Neuronal stem cell (in vitro differentiated cells): Measurements from ENCODE around the gene LRRIQ1.

Source experiments
- DNase-seq: peaks from one replicate; pipeline ENCODE4 v3.0.0-alpha.2; 2013; ENCODE audit warnings: low spot score
- H2AFZ ChIP-seq: one replicate; pipeline ENCODE4 v1.6.1; 2013; ENCODE audit warnings: mild to moderate bottlenecking, low read length, inconsistent platforms
- H2AK5ac ChIP-seq: 2 replicates; pipeline ENCODE4 v1.6.1; 2013; ENCODE audit warnings: low read depth, mild to moderate bottlenecking, inconsistent platforms, low read length, moderate library complexity, mixed read lengths
- H2BK120ac ChIP-seq: 2 replicates; pipeline ENCODE4 v1.6.1; 2013; ENCODE audit warnings: low read depth, mild to moderate bottlenecking, inconsistent platforms, low read length, moderate library complexity, mixed read lengths
- H2BK12ac ChIP-seq: one replicate; pipeline ENCODE4 v1.6.1; 2013; ENCODE audit warnings: low read length, inconsistent platforms
- H2BK15ac ChIP-seq: 2 replicates; pipeline ENCODE4 v1.6.1; 2013; ENCODE audit warnings: mild to moderate bottlenecking, low read length, inconsistent platforms, mixed read lengths
- H2BK5ac ChIP-seq: one replicate; pipeline ENCODE4 v1.6.1; 2013; ENCODE audit warnings: inconsistent platforms, mild to moderate bottlenecking, low read length, moderate library complexity
- H3K14ac ChIP-seq: one replicate; pipeline ENCODE4 v1.6.1; 2013; ENCODE audit warnings: low read length, inconsistent platforms
- H3K18ac ChIP-seq: 2 replicates; pipeline ENCODE4 v1.6.1; 2013; ENCODE audit warnings: low read length, inconsistent platforms
- H3K23ac ChIP-seq: 2 replicates; pipeline ENCODE4 v1.6.1; 2013; ENCODE audit warnings: low read depth, mild to moderate bottlenecking, mixed read lengths, low read length, inconsistent platforms; ENCODE audit not compliant: poor library complexity
- H3K27ac ChIP-seq: replicated peaks from 3 replicates; pipeline ENCODE4 v1.5.1; 2013; ENCODE audit warnings: low read length, inconsistent platforms
- H3K27me3 ChIP-seq, 3 experiments: 2 replicates each; pipeline ENCODE4 v1.6.1; 2013; ENCODE audit warnings: low read length in 3 of 3, mild to moderate bottlenecking in 2 of 3, inconsistent platforms in 1 of 3, low read depth in 1 of 3, mixed read lengths in 1 of 3, moderate library complexity in 1 of 3; ENCODE audit not compliant: control insufficient read depth in 3 of 3, insufficient read depth in 3 of 3
- H3K36me3 ChIP-seq, 2 donors: replicated peaks in 1 of 2; 2 replicates each; pipeline ENCODE4 v1.6.1; 2013; ENCODE audit warnings: low read length in 2 of 2; ENCODE audit not compliant: control insufficient read depth in 2 of 2, insufficient read depth in 2 of 2
- H3K4ac ChIP-seq: 2 replicates; pipeline ENCODE4 v1.6.1; 2013; ENCODE audit warnings: inconsistent platforms, mild to moderate bottlenecking, low read length, moderate library complexity
- H3K4me1 ChIP-seq, 2 donors: 1 replicate in 1 of 2; 2 replicates in 1 of 2; pipeline ENCODE4 v1.6.1; 2013; ENCODE audit warnings: low read length in 2 of 2, low read depth in 1 of 2; ENCODE audit not compliant: control insufficient read depth in 2 of 2, insufficient read depth in 1 of 2
- H3K4me2 ChIP-seq: one replicate; pipeline ENCODE4 v1.6.1; 2013; ENCODE audit warnings: mild to moderate bottlenecking, low read length, inconsistent platforms; ENCODE audit not compliant: insufficient read depth, poor library complexity, severe bottlenecking
- H3K4me3 ChIP-seq, 2 donors: 2 replicates each; pipeline ENCODE4 v1.5.1; 2013; ENCODE audit warnings: low read length in 2 of 2, mild to moderate bottlenecking in 2 of 2, inconsistent platforms in 1 of 2, moderate library complexity in 1 of 2
- H3K79me1 ChIP-seq: one replicate; pipeline ENCODE4 v1.6.1; 2013; ENCODE audit warnings: low read depth, mild to moderate bottlenecking, inconsistent platforms, low read length, moderate library complexity
- H3K9ac ChIP-seq: one replicate; pipeline ENCODE4 v1.6.1; 2013; ENCODE audit warnings: mild to moderate bottlenecking, low read depth, low read length, inconsistent platforms; ENCODE audit not compliant: poor library complexity
- H3K9me3 ChIP-seq, 2 donors: replicated peaks in 1 of 2; 2 replicates each; pipeline versions ENCODE3 to v1.6.1; 2013; ENCODE audit warnings: low read length in 2 of 2, mild to moderate bottlenecking in 2 of 2, inconsistent platforms in 1 of 2, low read depth in 1 of 2, mixed read lengths in 1 of 2, moderate library complexity in 1 of 2; ENCODE audit not compliant: control insufficient read depth in 2 of 2, insufficient read depth in 1 of 2
- H4K8ac ChIP-seq: one replicate; pipeline ENCODE4 v1.6.1; 2013; ENCODE audit warnings: low read depth, mild to moderate bottlenecking, inconsistent platforms, low read length, moderate library complexity
- H4K91ac ChIP-seq: one replicate; pipeline ENCODE4 v1.6.1; 2013; ENCODE audit warnings: low read length, low read depth, mild to moderate bottlenecking, inconsistent platforms; ENCODE audit not compliant: poor library complexity
- WGBS, 2 donors: extraction: QIAGEN DNeasy Blood & Tissue Kit; methylation state at CpG; one replicate each; pipeline ENCODE4 v1.1.7; 2013; ENCODE audit warnings: missing lambda C conversion rate in 2 of 2, mixed read lengths in 1 of 2; ENCODE audit not compliant: insufficient read length in 2 of 2, insufficient replicate concordance in 1 of 2; ENCODE audit errors: extremely low coverage in 2 of 2; 5-methylcytosine and 5-hydroxymethylcytosine counted together

Gene LRRIQ1

DNA sequence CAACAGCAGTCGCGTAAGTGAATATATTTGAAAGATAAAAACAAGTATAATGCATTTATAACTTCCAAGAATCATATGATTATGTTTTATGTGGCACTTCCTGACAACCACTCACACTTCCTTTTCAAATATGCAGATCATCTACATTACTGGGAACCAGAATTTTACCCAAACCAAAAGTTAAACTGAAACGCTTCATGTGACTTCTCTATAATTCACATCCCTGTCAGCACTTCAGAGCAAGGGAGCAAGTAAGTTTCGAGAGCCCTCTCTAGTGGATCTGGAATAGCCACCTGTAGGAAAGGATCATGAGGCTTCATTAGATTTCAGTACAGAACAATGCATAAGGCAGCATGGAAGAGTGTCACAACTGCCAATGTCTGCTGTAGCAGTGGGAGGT is 230.2 kb downstream of the LRRIQ1 start:
- no peak overlapping the region for H4K91ac ChIP-seq
- H3K27me3 ChIP-seq = no peaks in the 10 kb centered on the region
- no peak overlapping the region for H2BK120ac ChIP-seq
- H3K18ac ChIP-seq = no peak overlapping the region
- no peak overlapping the region for H3K4me3 ChIP-seq
- no peaks in the 10 kb centered on the region for H3K79me1 ChIP-seq
- H3K9me3 ChIP-seq = no peaks in the 10 kb centered on the region
- H3K27ac ChIP-seq = no peak overlapping the region
- no peak overlapping the region for H2BK12ac ChIP-seq
- H3K9ac ChIP-seq = no peak overlapping the region
- H3K36me3 ChIP-seq = no peaks in the 10 kb centered on the region
- H4K8ac ChIP-seq = no peak overlapping the region
- H2BK15ac ChIP-seq = no peak overlapping the region
- no peak overlapping the region for H3K4me2 ChIP-seq
- WGBS, 2 donors = no CpG with 5 or more reads among the region's 4 CpGs
- H3K4ac ChIP-seq = no peak overlapping the region
- no peak overlapping the region for H3K14ac ChIP-seq
- no peak for DNase-seq
- no peak overlapping the region for H2BK5ac ChIP-seq
- H2AFZ ChIP-seq = peak overlapping the region; percentile 40
- no peak overlapping the region for H3K23ac ChIP-seq
- no peaks in the 10 kb centered on the region for H3K4me1 ChIP-seq
- no peak overlapping the region for H2AK5ac ChIP-seq

DNA sequence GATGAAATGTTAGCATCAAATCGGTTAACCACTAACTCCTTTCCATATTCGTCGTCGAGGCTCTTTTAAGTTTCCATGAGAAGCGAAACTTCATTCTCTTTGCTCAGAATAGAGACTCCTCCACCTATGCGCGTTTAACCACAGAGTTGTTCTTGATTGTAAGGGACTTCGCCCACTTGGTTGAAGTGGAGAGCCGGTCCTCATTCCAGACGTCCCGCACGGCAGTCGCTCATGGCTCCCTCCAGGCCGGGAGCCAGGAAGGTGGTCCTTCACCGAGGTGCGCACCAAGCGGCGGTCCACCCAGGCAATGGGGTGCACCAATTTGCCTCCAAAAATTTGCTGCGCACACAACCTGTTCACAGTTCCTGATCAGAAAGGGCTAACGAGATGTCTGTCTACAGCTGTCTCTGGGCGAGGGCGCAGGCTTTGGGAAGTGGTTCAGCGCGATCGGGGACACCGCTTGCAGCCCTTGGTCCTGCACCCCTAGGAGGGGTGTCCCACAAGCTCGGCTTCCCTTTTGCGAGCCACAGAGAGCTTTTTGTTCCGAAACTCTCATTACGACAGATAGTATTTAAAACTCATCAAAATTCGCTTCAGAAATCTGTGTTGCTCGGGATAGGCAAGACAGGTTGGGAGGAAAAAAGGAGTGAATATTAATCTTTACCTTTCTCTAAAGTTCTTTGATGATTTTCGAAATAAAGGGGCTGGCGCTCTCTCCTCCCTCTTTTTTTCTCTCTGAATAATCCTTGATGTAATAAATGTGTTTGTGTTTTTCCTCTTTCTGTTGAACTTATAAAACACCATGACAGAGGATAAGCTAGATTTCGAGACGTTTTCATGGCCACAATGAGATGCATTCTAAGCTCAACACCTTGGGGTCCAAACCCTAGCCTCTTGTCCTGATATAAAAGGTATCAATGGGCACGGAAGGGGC is 237.5 kb downstream of the LRRIQ1 start:
- Histone ChIP-seq H3K27me3 (peaks cover 20 to 49% (median 48%) of the 10 kb centered on the region in 3 experiments), H3K4ac (no peak overlapping the region), H3K9me3 (peaks cover 0 to 4% of the 10 kb centered on the region in 2 donors), H3K18ac (no peak overlapping the region), H3K27ac (no peak overlapping the region), H2BK5ac (no peak overlapping the region), H2AFZ (no peak overlapping the region), H2BK120ac (no peak overlapping the region), H3K36me3 (no peaks in the 10 kb centered on the region), H2AK5ac (no peak overlapping the region), H4K91ac (no peak overlapping the region), H3K4me2 (peak overlapping the region; percentile 27), H3K23ac (no peak overlapping the region), H3K79me1 (no peaks in the 10 kb centered on the region), H3K4me3 (no peak overlapping the region), H3K14ac (no peak overlapping the region), H3K4me1 (peaks cover 0 to 5% of the 10 kb centered on the region in 2 donors), H4K8ac (no peak overlapping the region), H2BK15ac (no peak overlapping the region), H2BK12ac (no peak overlapping the region), H3K9ac (no peak overlapping the region)
- DNase-seq = peak; percentile 39
- WGBS, 2 donors = no CpG with 5 or more reads among the region's 37 CpGs

DNA sequence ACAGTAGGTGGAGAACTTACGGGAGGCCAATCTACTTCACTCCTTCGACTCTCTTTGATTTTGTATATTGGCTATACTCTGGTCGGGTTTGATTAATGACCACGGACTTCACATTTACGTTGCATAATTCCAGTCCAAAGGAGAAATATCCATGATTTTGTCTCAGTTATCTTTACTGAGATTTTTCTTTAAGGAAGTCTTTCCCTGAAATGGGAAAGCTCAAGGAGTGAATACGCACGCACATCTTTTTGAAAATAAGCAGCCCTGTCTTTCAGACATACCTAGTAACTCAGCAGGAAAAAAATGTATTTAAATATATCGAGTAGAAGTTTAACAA is 238.1 kb downstream of the LRRIQ1 start:
- Histone ChIP-seq H3K36me3 (no peaks in the 10 kb centered on the region), H3K4me1 (peaks cover 0 to 7% of the 10 kb centered on the region in 2 donors), H3K79me1 (no peaks in the 10 kb centered on the region), H3K14ac (no peak overlapping the region), H2BK12ac (no peak overlapping the region), H2BK120ac (no peak overlapping the region), H3K4ac (no peak overlapping the region), H3K4me3 (no peak overlapping the region), H3K4me2 (no peak overlapping the region), H3K27ac (no peak overlapping the region), H2AFZ (no peak overlapping the region), H3K9ac (no peak overlapping the region), H3K9me3 (peaks cover 0 to 4% of the 10 kb centered on the region in 2 donors), H2BK5ac (no peak overlapping the region), H3K18ac (no peak overlapping the region), H2BK15ac (no peak overlapping the region), H4K8ac (no peak overlapping the region), H2AK5ac (no peak overlapping the region), H4K91ac (no peak overlapping the region), H3K23ac (no peak overlapping the region), H3K27me3 (peaks cover 20 to 55% (median 53%) of the 10 kb centered on the region in 3 experiments)
- DNase-seq = peak; percentile 2
- WGBS, 2 donors = no CpG with 5 or more reads among the region's 8 CpGs

DNA sequence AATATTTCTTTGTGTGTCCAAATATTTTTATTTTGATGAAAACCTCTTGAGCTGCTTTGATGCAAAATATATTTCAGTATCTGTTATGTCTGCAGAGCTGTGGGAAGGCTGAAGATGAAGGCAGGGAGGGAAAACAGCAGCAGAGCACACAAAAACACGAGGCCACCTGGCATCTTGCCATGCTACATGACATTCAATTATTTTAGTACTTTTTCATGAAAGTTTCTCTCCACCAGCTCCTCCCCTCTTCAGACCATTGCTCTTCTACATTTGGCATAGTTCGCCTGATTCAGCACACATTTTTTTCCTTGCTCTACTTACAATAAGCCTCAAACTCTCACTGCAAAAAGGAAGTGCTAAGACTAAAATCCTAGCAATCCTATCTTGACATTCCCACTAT is 239.2 kb downstream of the LRRIQ1 start:
- Histone ChIP-seq H3K23ac (no peak overlapping the region), H3K4ac (no peak overlapping the region), H2BK120ac (no peak overlapping the region), H3K9ac (no peak overlapping the region), H4K8ac (no peak overlapping the region), H4K91ac (no peak overlapping the region), H3K4me1 (peaks cover 0 to 7% of the 10 kb centered on the region in 2 donors), H3K14ac (no peak overlapping the region), H2BK5ac (no peak overlapping the region), H2BK15ac (no peak overlapping the region), H3K27me3 (peaks cover 20 to 60% (median 54%) of the 10 kb centered on the region in 3 experiments), H2AFZ (no peak overlapping the region), H2AK5ac (no peak overlapping the region), H3K4me3 (no peak overlapping the region), H3K27ac (no peak overlapping the region), H3K36me3 (no peaks in the 10 kb centered on the region), H3K79me1 (no peaks in the 10 kb centered on the region), H3K18ac (no peak overlapping the region), H2BK12ac (no peak overlapping the region), H3K4me2 (no peak overlapping the region), H3K9me3 (peaks cover 0 to 4% of the 10 kb centered on the region in 2 donors)
- no CpG with 5 or more reads among the region's 2 CpGs for WGBS, 2 donors
- DNase-seq = peak; percentile 5
